HepG2 (cell line): Measurements from ENCODE around the gene FAM114A1. TPM values are rescaled to one million over a fixed set of nuclear protein-coding genes. Genes with fewer than 3 reads are reported as not detected.
A peak's percentile ranks its signal among the peaks of the same experiment; 100 is the strongest.

Source experiments
- ATF1 ChIP-seq: IDR thresholded peaks from 2 replicates; pipeline ENCODE4 v1.6.1; 2016; ENCODE audit warnings: mild to moderate bottlenecking, control low read depth
- CBX5 ChIP-seq: sonication (generic); formaldehyde crosslinking; IDR thresholded peaks from 2 replicates; pipeline ENCODE4 v1.4.0; 2020; ENCODE audit warnings: missing genetic modification reagents, borderline replicate concordance
- CENPT ChIP-seq: sonication (generic); formaldehyde crosslinking; IDR thresholded peaks from 2 replicates; pipeline ENCODE4 v1.8.0; 2022; ENCODE audit warnings: low read depth, mild to moderate bottlenecking, moderate library complexity, missing genetic modification reagents
- DNMT3B ChIP-seq: conservative IDR thresholded peaks from 2 replicates; pipeline ENCODE4 v1.6.1; 2016; ENCODE audit warnings: missing biosample characterization, control low read depth
- ELF3 ChIP-seq: IDR thresholded peaks from 2 replicates; pipeline ENCODE4 v1.6.1; 2016; ENCODE audit warnings: missing genetic modification reagents, missing compliant biosample characterization
- IRX3 ChIP-seq: sonication (generic); formaldehyde crosslinking; IDR thresholded peaks from 2 replicates; pipeline ENCODE4 v1.8.1; 2023; ENCODE audit warnings: mild to moderate bottlenecking, low read depth, missing genetic modification reagents, borderline replicate concordance
- MIER2 ChIP-seq: IDR thresholded peaks from 2 replicates; pipeline ENCODE4 v1.6.1; 2016; ENCODE audit warnings: missing biosample characterization, missing genetic modification reagents
- POLR2AphosphoS5 ChIP-seq: IDR thresholded peaks from 2 replicates; pipeline ENCODE4 v1.6.1; 2012; ENCODE audit warnings: low read depth, low read length
- RBM39 ChIP-seq: fragments of 200-400 bp; formaldehyde crosslinking; IDR thresholded peaks from one replicate; pipeline ENCODE4 v1.6.1; 2018; ENCODE audit warnings: antibody characterized with exemption, mild to moderate bottlenecking, low read depth, low read length; ENCODE audit not compliant: poor library complexity, severe bottlenecking
- REPIN1 ChIP-seq: sonication (generic); formaldehyde crosslinking; IDR thresholded peaks from 2 replicates; pipeline ENCODE4 v1.8.0; 2022; ENCODE audit warnings: missing genetic modification reagents, low read depth, mild to moderate bottlenecking, borderline replicate concordance
- SAFB2 ChIP-seq: sonication (generic); formaldehyde crosslinking; IDR thresholded peaks from 2 replicates; pipeline ENCODE4 v1.5.1; 2020; ENCODE audit warnings: missing genetic modification reagents, low read depth, mild to moderate bottlenecking, borderline replicate concordance
- SKI ChIP-seq: fragments of 450-650 bp; IDR thresholded peaks from one replicate; pipeline ENCODE4 v1.6.1; 2018; ENCODE audit warnings: mild to moderate bottlenecking; ENCODE audit not compliant: partially characterized antibody
- SP2 ChIP-seq: sonication (generic); formaldehyde crosslinking; IDR thresholded peaks from 2 replicates; pipeline ENCODE4 v1.5.1; 2020; ENCODE audit warnings: mild to moderate bottlenecking, missing genetic modification reagents
- ZKSCAN1 ChIP-seq: fragments of 150-350 bp; IDR thresholded peaks from 2 replicates; pipeline ENCODE4 v1.6.1; 2014; ENCODE audit warnings: low read length
- ZNF143 ChIP-seq: sonication (generic); formaldehyde crosslinking; IDR thresholded peaks from 2 replicates; pipeline ENCODE4 v1.4.0; 2020; ENCODE audit warnings: missing genetic modification reagents
- ZNF629 ChIP-seq: sonication (generic); formaldehyde crosslinking; conservative IDR thresholded peaks from 2 replicates; pipeline ENCODE4 v1.5.0; 2020; ENCODE audit warnings: missing genetic modification reagents
- polyA plus RNA-seq, 8 experiments: library from polyadenylated mRNA; depleted of rRNA in 3 of 8; stranded (reverse) in 7 of 8; unstranded in 1 of 8; fragments of >200 nt; fragmentation: Illumina TruSeq in 4 of 8; extraction: Trizol in 4 of 8; gene quantifications; 2 replicates each; pipeline versions ENCODE4 v1.2.1 to v1.2.3, GENCODE V29; 2011 to 2016; ENCODE audit warnings: low read depth in 4 of 8, missing spikeins in 1 of 8, mixed read lengths in 1 of 8; ENCODE audit not compliant: insufficient read depth in 1 of 8
- total RNA-seq, 5 experiments: library from RNA; depleted of rRNA; stranded (reverse); fragments of >200 nt; fragmentation: Illumina TruSeq; extraction: Trizol; gene quantifications; 2 replicates each; pipeline ENCODE4 v1.2.3, GENCODE V29; 2016; ENCODE audit warnings: low read depth in 1 of 5
- TF ChIP-seq, protein P1 (sequence below), 2 experiments: fragments of 450-650 bp in 1 of 2; sonication (generic) in 1 of 2; formaldehyde crosslinking; IDR thresholded peaks; 2 replicates each; pipeline versions ENCODE4 v1.5.0 to v1.8.0; 2020 to 2022; ENCODE audit warnings: mild to moderate bottlenecking in 1 of 2, missing genetic modification reagents in 1 of 2
- TF ChIP-seq, protein P2 (sequence below): sonication (generic); formaldehyde crosslinking; IDR thresholded peaks from 2 replicates; pipeline ENCODE4 v1.4.0; 2020; ENCODE audit warnings: missing genetic modification reagents
- TF ChIP-seq, protein P3 (sequence below): sonication (generic); formaldehyde crosslinking; IDR thresholded peaks from 2 replicates; pipeline ENCODE4 v1.8.0; 2022; ENCODE audit warnings: missing genetic modification reagents, mild to moderate bottlenecking, inconsistent platforms, borderline replicate concordance
- TF ChIP-seq, protein P4 (sequence below): IDR thresholded peaks from 2 replicates; pipeline ENCODE4 v1.6.1; 2012; ENCODE audit warnings: low read length, improper control_type of control experiment

Gene FAM114A1
- total and polyA plus RNA-seq, 2 of the 13 experiments (the other 11 are each of a cell fraction or from before 2014, with no cell fraction given) = 61.0 to 76.9 TPM

DNA sequence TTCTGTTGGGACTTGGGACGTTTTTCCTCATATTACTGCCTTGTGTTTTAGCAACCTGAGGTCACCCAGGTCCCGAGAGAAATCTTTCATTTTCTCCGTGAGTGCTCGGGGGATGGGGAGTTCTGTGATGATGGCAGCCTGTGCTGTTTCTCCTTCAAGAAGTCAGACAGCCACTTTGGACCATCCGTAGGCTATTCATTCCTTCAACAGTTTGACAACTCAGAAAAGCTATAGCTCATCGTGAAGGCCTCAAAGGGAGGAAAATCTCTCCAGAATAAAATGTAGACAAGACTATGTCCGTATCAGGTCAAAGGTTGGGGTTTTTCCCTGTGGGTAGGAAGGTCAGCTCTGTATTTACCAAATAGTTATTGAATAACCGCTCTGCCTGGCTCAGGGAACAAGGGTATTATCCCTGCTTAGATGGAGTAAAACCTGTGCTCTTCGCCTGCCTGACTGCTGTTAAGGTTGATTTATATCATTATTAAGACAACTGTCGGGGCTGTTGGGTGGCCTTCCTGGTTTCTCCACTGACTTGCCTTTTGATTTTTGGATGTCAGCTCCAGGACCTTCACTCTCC is 36.6 kb downstream of the FAM114A1 start (continued):
- TF ChIP-seq CENPT (CRISPR knock-in tag) = no peak
- TF ChIP-seq RBM39 = no peak
- TF ChIP-seq, protein P1, sequence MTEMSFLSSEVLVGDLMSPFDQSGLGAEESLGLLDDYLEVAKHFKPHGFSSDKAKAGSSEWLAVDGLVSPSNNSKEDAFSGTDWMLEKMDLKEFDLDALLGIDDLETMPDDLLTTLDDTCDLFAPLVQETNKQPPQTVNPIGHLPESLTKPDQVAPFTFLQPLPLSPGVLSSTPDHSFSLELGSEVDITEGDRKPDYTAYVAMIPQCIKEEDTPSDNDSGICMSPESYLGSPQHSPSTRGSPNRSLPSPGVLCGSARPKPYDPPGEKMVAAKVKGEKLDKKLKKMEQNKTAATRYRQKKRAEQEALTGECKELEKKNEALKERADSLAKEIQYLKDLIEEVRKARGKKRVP (CRISPR knock-in tag; IDR thresholded peaks at IDR 0.05) = no peak
- no peak for TF ChIP-seq MIER2
- TF ChIP-seq CBX5 (CRISPR knock-in tag) = no peak
- TF ChIP-seq SKI = no peak
- no peak for TF ChIP-seq ZNF143 (CRISPR knock-in tag)
- no peak for TF ChIP-seq SAFB2 (CRISPR knock-in tag)
- no peak for TF ChIP-seq ZNF629 (CRISPR knock-in tag)
- TF ChIP-seq ATF1 (CRISPR knock-in tag) = no peak
- TF ChIP-seq POLR2AphosphoS5 = no peak
- TF ChIP-seq, protein P2, sequence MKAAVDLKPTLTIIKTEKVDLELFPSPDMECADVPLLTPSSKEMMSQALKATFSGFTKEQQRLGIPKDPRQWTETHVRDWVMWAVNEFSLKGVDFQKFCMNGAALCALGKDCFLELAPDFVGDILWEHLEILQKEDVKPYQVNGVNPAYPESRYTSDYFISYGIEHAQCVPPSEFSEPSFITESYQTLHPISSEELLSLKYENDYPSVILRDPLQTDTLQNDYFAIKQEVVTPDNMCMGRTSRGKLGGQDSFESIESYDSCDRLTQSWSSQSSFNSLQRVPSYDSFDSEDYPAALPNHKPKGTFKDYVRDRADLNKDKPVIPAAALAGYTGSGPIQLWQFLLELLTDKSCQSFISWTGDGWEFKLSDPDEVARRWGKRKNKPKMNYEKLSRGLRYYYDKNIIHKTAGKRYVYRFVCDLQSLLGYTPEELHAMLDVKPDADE (CRISPR knock-in tag) = no peak
- TF ChIP-seq IRX3 = no peak
- peak; percentile 63; the same call in 1 of the 2 replicates for TF ChIP-seq ELF3 (CRISPR knock-in tag)
- TF ChIP-seq REPIN1 = peak; percentile 51; the same call in 1 of the 2 replicates
- no peak for TF ChIP-seq SP2 (CRISPR knock-in tag)
- TF ChIP-seq, protein P3, sequence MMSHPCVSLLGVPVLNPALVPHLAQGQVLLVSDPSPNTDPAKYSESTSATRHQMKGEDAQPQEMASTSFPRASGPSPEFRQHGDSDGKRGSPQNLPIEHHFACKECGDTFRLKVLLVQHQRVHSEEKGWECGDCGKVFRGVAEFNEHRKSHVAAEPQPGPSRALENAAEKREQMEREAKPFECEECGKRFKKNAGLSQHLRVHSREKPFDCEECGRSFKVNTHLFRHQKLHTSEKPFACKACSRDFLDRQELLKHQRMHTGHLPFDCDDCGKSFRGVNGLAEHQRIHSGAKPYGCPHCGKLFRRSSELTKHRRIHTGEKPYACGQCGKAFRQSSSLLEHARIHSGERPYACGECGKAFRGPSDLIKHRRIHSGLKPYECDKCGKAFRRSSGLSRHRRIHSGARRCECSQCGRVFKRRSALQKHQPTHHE = no peak
- TF ChIP-seq, protein P4, sequence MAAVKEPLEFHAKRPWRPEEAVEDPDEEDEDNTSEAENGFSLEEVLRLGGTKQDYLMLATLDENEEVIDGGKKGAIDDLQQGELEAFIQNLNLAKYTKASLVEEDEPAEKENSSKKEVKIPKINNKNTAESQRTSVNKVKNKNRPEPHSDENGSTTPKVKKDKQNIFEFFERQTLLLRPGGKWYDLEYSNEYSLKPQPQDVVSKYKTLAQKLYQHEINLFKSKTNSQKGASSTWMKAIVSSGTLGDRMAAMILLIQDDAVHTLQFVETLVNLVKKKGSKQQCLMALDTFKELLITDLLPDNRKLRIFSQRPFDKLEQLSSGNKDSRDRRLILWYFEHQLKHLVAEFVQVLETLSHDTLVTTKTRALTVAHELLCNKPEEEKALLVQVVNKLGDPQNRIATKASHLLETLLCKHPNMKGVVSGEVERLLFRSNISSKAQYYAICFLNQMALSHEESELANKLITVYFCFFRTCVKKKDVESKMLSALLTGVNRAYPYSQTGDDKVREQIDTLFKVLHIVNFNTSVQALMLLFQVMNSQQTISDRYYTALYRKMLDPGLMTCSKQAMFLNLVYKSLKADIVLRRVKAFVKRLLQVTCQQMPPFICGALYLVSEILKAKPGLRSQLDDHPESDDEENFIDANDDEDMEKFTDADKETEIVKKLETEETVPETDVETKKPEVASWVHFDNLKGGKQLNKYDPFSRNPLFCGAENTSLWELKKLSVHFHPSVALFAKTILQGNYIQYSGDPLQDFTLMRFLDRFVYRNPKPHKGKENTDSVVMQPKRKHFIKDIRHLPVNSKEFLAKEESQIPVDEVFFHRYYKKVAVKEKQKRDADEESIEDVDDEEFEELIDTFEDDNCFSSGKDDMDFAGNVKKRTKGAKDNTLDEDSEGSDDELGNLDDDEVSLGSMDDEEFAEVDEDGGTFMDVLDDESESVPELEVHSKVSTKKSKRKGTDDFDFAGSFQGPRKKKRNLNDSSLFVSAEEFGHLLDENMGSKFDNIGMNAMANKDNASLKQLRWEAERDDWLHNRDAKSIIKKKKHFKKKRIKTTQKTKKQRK = no peak
- no peak for TF ChIP-seq ZKSCAN1
- no peak for TF ChIP-seq DNMT3B (CRISPR knock-in tag)
